ENCODE data around the gene HS3ST6.
A peak's percentile ranks its signal among the peaks of the same experiment; 100 is the strongest.

HS3ST6 gene

GRCh38 chr16:1919327-1919998 is 1.2 kb upstream of the HS3ST6 start:
- Histone ChIP-seq H3K36me3 (no peaks in the 10 kb centered on the region), H3K9me3 (ENCODE audit: severe bottlenecking) (no peaks in the 10 kb centered on the region), H3K4me3 (ENCODE audit: low read depth, low read length) (no peak overlapping the region), H3K27me3 (ENCODE audit: insufficient read depth, low read depth, severe bottlenecking) (peaks cover 40% of the 10 kb centered on the region), H3K27ac (no peak overlapping the region)
- no peak for TF ChIP-seq CTCF (IDR thresholded peaks at IDR 0.05; ENCODE audit: low read depth, low read length)
- DNase-seq = no peak

- H3K27ac ChIP-seq = no peak overlapping the region
- peaks cover 40% of the 10 kb centered on the region for H3K27me3 ChIP-seq (ENCODE audit: insufficient read depth, low read depth, severe bottlenecking)
- no peaks in the 10 kb centered on the region for H3K36me3 ChIP-seq
- TF ChIP-seq CTCF (IDR thresholded peaks at IDR 0.05; ENCODE audit: low read depth, low read length) = no peak
- H3K4me3 ChIP-seq (ENCODE audit: low read depth, low read length) = peak overlapping the region; percentile 19
- no peak for DNase-seq
- H3K9me3 ChIP-seq (ENCODE audit: severe bottlenecking) = no peaks in the 10 kb centered on the region
Observed at GRCh38 chr16:1917665-1918350, 407 bp downstream of the HS3ST6 start.

- H3K36me3 ChIP-seq = no peaks in the 10 kb centered on the region
- DNase-seq = no peak
- TF ChIP-seq CTCF (IDR thresholded peaks at IDR 0.05; ENCODE audit: low read depth, low read length) = no peak
- no peak overlapping the region for H3K27ac ChIP-seq
- H3K27me3 ChIP-seq (ENCODE audit: insufficient read depth, low read depth, severe bottlenecking) = peaks cover 40% of the 10 kb centered on the region
- H3K4me3 ChIP-seq (ENCODE audit: low read depth, low read length) = no peak overlapping the region; the same call in 1 of the 2 replicates
- no peaks in the 10 kb centered on the region for H3K9me3 ChIP-seq (ENCODE audit: severe bottlenecking)
Observed at GRCh38 chr16:1917056-1917664, 1.1 kb downstream of the HS3ST6 start.

GRCh38 chr16:1916640-1916990 is 1.6 kb downstream of the HS3ST6 start:
- Histone ChIP-seq H3K9me3 (ENCODE audit: severe bottlenecking) (no peaks in the 10 kb centered on the region), H3K4me3 (ENCODE audit: low read depth, low read length) (no peak overlapping the region), H3K27ac (no peak overlapping the region), H3K27me3 (ENCODE audit: insufficient read depth, low read depth, severe bottlenecking) (peaks cover 40% of the 10 kb centered on the region), H3K36me3 (no peaks in the 10 kb centered on the region)
- TF ChIP-seq CTCF (IDR thresholded peaks at IDR 0.05; ENCODE audit: low read depth, low read length) = no peak
- DNase-seq = no peak

- TF ChIP-seq CTCF (IDR thresholded peaks at IDR 0.05; ENCODE audit: low read depth, low read length) = no peak
- Histone ChIP-seq H3K9me3 (ENCODE audit: severe bottlenecking) (no peaks in the 10 kb centered on the region), H3K4me3 (ENCODE audit: low read depth, low read length) (no peak overlapping the region), H3K27me3 (ENCODE audit: insufficient read depth, low read depth, severe bottlenecking) (peaks cover 34% of the 10 kb centered on the region), H3K27ac (no peak overlapping the region), H3K36me3 (no peaks in the 10 kb centered on the region)
- no peak for DNase-seq
Observed at GRCh38 chr16:1915732-1916639, 2.2 kb downstream of the HS3ST6 start.
